ENCODE measurements around the gene CSNK1G1. TPM values are rescaled to one million over a fixed set of nuclear protein-coding genes. Genes with fewer than 3 reads are reported as not detected.
"Not testable (repeated sequence)": the region's sequence is repeated elsewhere in the genome, so short reads cannot be mapped to it uniquely, and the experiment has no call there.

Gene CSNK1G1
- total RNA-seq, 1 donor from 2014 or later = 23.5 TPM

- TF ChIP-seq CTCF (IDR thresholded peaks at IDR 0.05; ENCODE audit: insufficient read depth, low read length, poor library complexity, severe bottlenecking) = no peak
- no peak for DNase-seq (ENCODE audit: low read depth)
- Histone ChIP-seq H3K27me3 (ENCODE audit: control insufficient read depth, insufficient read depth, low read length) (no peaks in the 10 kb centered on the region), H3K36me3 (ENCODE audit: control insufficient read depth, insufficient read depth, low read length) (no peaks in the 10 kb centered on the region), H3K4me3 (ENCODE audit: low read depth, low read length) (peak overlapping the region; percentile 69)
Observed at GRCh38 chr15:64355348-64355943, 527 bp downstream of the CSNK1G1 start.

- no peak for DNase-seq (ENCODE audit: low read depth)
- H3K4me3 ChIP-seq (ENCODE audit: low read depth, low read length) = peak overlapping the region; percentile 69
- no peaks in the 10 kb centered on the region for H3K36me3 ChIP-seq (ENCODE audit: control insufficient read depth, insufficient read depth, low read length)
- H3K27me3 ChIP-seq (ENCODE audit: control insufficient read depth, insufficient read depth, low read length) = no peaks in the 10 kb centered on the region
- TF ChIP-seq CTCF (IDR thresholded peaks at IDR 0.05; ENCODE audit: insufficient read depth, low read length, poor library complexity, severe bottlenecking) = no peak
Observed at GRCh38 chr15:64354688-64355344, 1.2 kb downstream of the CSNK1G1 start.

GRCh38 chr15:64351265-64351664, 4.7 kb downstream of the CSNK1G1 start:
- no peak for DNase-seq (ENCODE audit: low read depth)
- no peak overlapping the region for H3K4me3 ChIP-seq (ENCODE audit: low read depth, low read length)
- no peak for TF ChIP-seq CTCF (IDR thresholded peaks at IDR 0.05; ENCODE audit: insufficient read depth, low read length, poor library complexity, severe bottlenecking)
- no peaks in the 10 kb centered on the region for H3K36me3 ChIP-seq (ENCODE audit: control insufficient read depth, insufficient read depth, low read length)
- no peaks in the 10 kb centered on the region for H3K27me3 ChIP-seq (ENCODE audit: control insufficient read depth, insufficient read depth, low read length)

GRCh38 chr15:64349375-64349774, 6.6 kb downstream of the CSNK1G1 start:
- Histone ChIP-seq H3K27me3 (ENCODE audit: control insufficient read depth, insufficient read depth, low read length) (no peaks in the 10 kb centered on the region), H3K36me3 (ENCODE audit: control insufficient read depth, insufficient read depth, low read length) (no peaks in the 10 kb centered on the region), H3K4me3 (ENCODE audit: low read depth, low read length) (no peak overlapping the region)
- DNase-seq (ENCODE audit: low read depth) = no peak
- TF ChIP-seq CTCF (IDR thresholded peaks at IDR 0.05; ENCODE audit: insufficient read depth, low read length, poor library complexity, severe bottlenecking) = no peak

- no peak for DNase-seq (ENCODE audit: low read depth)
- no peak for TF ChIP-seq CTCF (IDR thresholded peaks at IDR 0.05; ENCODE audit: insufficient read depth, low read length, poor library complexity, severe bottlenecking)
- H3K4me3 ChIP-seq (ENCODE audit: low read depth, low read length) = no peak overlapping the region
Observed at GRCh38 chr15:64348455-64348854, 7.5 kb downstream of the CSNK1G1 start.

DNA sequence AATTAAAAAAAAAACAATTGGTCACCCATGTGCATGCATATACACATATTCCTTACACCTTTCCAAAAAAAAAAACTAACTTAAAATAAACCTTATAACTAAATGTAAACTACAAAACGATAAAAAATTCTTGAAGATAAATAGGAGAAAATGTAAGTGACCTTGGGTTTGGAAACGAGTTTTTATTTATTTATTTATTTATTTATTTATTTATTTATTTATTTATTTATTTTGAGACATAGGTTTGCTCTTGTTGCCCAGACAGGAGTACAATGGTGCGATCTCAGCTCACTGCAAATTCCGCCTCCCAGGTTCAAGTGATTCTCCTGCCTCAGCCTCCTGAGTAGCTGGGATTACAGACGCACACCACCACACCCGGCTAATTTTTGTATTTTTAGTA, 9.7 kb downstream of the CSNK1G1 start:
- H3K4me3 ChIP-seq (ENCODE audit: low read depth, low read length); H3K27me3 ChIP-seq (ENCODE audit: control insufficient read depth, insufficient read depth, low read length); DNase-seq (ENCODE audit: low read depth); H3K36me3 ChIP-seq (ENCODE audit: control insufficient read depth, insufficient read depth, low read length): not testable (repeated sequence)

More at GRCh38 chr15:64348455-64348854, 7.5 kb downstream of the CSNK1G1 start:
- Histone ChIP-seq H3K27me3 (ENCODE audit: control insufficient read depth, insufficient read depth, low read length) (no peaks in the 10 kb centered on the region), H3K36me3 (ENCODE audit: control insufficient read depth, insufficient read depth, low read length) (no peaks in the 10 kb centered on the region)
